Bronchial epithelial cell (primary cell): ENCODE data around the gene CDH26. TPM values are rescaled to one million over a fixed set of nuclear protein-coding genes. Genes with fewer than 3 reads are reported as not detected.

Experiments
- DNase-seq: peaks from one replicate; pipeline ENCODE4 v3.0.0-alpha.2; 2010; ENCODE audit warnings: low read depth
- FAIRE-seq: peaks from 2 replicates; lab custom pipeline; 2011; peaks lifted over from hg19 to GRCh38; lab: Jason Lieb, UNC
- H3K27me3 ChIP-seq: 2 replicates; pipeline ENCODE4 v1.5.1; 2011; ENCODE audit warnings: low read length; ENCODE audit not compliant: control insufficient read depth, insufficient read depth
- H3K36me3 ChIP-seq: 2 replicates; pipeline ENCODE4 v1.5.1; 2011; ENCODE audit warnings: low read length; ENCODE audit not compliant: control insufficient read depth, insufficient read depth
- H3K4me3 ChIP-seq: 2 replicates; pipeline ENCODE4 v1.5.1; 2011; ENCODE audit warnings: mild to moderate bottlenecking, low read depth, low read length, control low read depth
- CTCF ChIP-seq: IDR thresholded peaks from 2 replicates; pipeline ENCODE4 v1.5.1; 2011; ENCODE audit warnings: mild to moderate bottlenecking, moderate library complexity, low read length, control low read depth, inconsistent platforms; ENCODE audit not compliant: insufficient read depth, severe bottlenecking
- total RNA-seq: library from RNA; depleted of rRNA; stranded (reverse); fragments of >200 nt; gene quantifications from 2 replicates; pipeline ENCODE4 v1.2.1, GENCODE V29; 2014

Gene CDH26
- total RNA-seq, 1 donor from 2014 or later, result 2.4 TPM

GRCh38 chr20:59925359-59925758 lies 32.9 kb upstream of the CDH26 start:
- no peak for FAIRE-seq
- no peak for TF ChIP-seq CTCF
- no peak overlapping the region for H3K4me3 ChIP-seq
- no peak for DNase-seq
- no peaks in the 10 kb centered on the region for H3K27me3 ChIP-seq
- no peaks in the 10 kb centered on the region for H3K36me3 ChIP-seq

GRCh38 chr20:59925899-59926298 lies 32.3 kb upstream of the CDH26 start:
- Histone ChIP-seq H3K36me3 (no peaks in the 10 kb centered on the region), H3K4me3 (no peak overlapping the region), H3K27me3 (no peaks in the 10 kb centered on the region)
- no peak for FAIRE-seq
- no peak for TF ChIP-seq CTCF
- no peak for DNase-seq

GRCh38 chr20:59931511-59932312 lies 26.5 kb upstream of the CDH26 start:
- no peaks in the 10 kb centered on the region for H3K36me3 ChIP-seq
- DNase-seq (no peak), FAIRE-seq (no peak)
- no peak overlapping the region for H3K4me3 ChIP-seq
- no peak for TF ChIP-seq CTCF
- H3K27me3 ChIP-seq, result no peaks in the 10 kb centered on the region

GRCh38 chr20:59932616-59933295 lies 25.5 kb upstream of the CDH26 start:
- no peak overlapping the region for H3K4me3 ChIP-seq
- no peaks in the 10 kb centered on the region for H3K36me3 ChIP-seq
- FAIRE-seq, result no peak
- H3K27me3 ChIP-seq, result no peaks in the 10 kb centered on the region
- no peak for TF ChIP-seq CTCF
- no peak for DNase-seq

- FAIRE-seq (no peak), DNase-seq (no peak)
- Histone ChIP-seq H3K27me3 (no peaks in the 10 kb centered on the region), H3K36me3 (no peaks in the 10 kb centered on the region), H3K4me3 (peak within 1 kb of the TSS; percentile 72)
- no peak for TF ChIP-seq CTCF
Observed at GRCh38 chr20:59933296-59933848, 24.9 kb upstream of the CDH26 start, which contains the start of gene SYCP2. SYCP2 (minus strand) TSS chr20:59933637; CDS start chr20:59922413, 11,224 bp downstream.
